CD4-positive, alpha-beta T cell treated with Interleukin-2 at 100 ng/mL for 4 hours (primary cell): ENCODE measurements around the gene CACNA2D3.
"Not testable (repeated sequence)": the region's sequence is repeated elsewhere in the genome, so short reads cannot be mapped to it uniquely, and the experiment has no call there.

ENCODE experiments used
- DNase-seq: peaks from one replicate; pipeline ENCODE4 v3.0.0-alpha.2; 2020; ENCODE audit warnings: low spot score

The CACNA2D3 gene

DNA sequence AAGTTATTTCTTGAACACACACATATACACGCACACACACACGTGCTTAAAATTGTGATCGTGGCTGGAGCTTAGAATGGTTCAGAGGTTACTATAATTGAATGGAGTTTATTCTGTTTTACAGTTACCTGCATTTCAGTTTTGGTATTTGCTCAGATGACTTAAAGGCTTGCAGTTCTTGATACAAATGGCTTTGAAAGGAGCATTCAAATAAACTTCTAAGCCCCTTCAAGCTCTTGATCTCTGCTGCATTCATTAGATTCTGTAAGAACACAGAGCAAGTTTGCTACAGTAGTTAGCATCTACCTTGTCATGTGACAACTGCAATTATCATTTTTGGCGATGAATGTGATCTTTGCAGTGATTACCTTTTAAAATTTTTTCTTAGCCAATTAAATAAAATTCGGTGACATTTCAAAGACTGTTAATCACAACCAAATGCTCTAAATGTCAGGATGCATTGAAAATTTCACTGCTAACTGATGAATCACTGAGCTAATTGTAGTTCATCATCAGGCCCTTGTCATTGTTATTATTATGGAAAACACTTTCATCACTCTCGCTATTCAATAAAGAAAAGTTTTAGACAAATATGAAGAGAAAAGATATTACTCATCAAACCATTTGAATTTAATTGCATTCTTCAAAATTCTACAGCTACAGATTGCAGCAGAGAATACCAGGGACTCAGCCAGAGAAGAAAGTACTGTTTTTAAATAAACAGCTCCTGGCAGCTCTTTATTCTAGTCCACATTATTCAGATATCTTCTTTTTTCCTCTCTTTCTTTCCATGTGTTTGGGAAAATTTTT lies 509.4 kb downstream of the CACNA2D3 start:
- no peak for DNase-seq

DNA sequence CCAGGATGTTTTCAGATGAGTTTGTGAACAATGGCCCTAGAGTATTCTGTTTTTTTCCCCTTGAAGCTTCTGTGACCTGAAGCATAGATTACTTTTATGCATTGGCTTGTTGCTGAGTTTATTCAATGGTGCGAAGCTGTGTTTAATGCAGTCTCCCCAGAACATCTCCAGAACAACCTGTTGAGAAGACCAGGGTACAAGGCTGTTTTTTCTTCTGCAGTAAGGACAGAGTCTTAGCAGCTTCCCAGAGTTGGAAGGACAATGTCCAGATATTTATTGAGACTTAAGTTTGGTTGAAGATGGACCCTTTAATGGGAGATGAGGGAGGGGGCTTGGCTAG lies 509.9 kb downstream of the CACNA2D3 start:
- DNase-seq = no peak

DNA sequence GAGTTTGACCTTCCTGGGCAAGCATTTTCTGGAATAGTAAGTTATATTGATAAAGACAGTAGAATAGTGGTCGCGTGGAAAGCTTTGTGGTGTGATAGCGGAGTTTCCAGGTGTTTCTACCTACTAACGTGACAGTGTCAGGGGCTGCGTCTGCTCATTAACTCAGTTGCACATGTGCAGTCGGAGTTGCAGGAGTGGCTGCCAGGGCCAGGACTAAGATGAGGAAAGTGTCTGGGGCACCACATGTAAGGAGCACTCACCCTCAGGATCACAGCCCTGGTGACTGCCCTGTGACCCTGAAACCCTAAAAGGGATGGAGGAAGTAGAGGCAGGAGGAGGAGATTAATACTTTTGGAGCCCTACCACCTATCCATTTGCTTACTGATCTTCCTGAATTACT lies 510.5 kb downstream of the CACNA2D3 start:
- no peak for DNase-seq

DNA sequence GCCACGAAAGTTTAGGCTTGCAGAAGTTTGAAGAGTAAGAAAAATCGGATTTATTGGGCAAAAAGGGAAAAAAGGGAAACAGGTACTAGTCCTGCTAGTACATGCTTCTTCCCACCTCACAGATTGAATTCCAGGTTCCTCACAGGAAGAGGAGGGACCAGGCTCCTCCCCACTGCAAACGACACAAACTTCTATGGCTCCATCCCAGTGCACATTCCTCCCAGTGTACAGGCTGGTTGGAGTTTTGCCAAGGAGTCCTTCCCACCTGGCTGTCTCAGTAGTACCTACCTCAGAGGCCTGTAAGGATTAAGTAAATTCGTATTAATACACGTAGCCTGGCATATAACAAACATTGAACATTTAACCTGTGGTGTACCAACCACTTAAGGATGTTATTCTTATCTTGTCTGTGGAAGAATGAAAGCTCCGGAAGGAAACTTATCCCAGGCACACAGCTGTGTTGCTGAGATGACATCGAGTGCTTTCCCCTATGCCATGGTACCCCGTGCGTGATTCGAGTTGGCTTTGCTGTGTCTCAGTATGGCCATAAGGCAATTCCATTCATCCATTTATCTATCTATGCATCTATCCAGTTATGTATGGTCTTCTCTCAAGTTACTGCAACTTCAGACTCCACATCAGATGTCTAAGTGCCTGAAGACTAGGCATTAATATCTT lies 511.2 kb downstream of the CACNA2D3 start:
- no peak for DNase-seq

DNA sequence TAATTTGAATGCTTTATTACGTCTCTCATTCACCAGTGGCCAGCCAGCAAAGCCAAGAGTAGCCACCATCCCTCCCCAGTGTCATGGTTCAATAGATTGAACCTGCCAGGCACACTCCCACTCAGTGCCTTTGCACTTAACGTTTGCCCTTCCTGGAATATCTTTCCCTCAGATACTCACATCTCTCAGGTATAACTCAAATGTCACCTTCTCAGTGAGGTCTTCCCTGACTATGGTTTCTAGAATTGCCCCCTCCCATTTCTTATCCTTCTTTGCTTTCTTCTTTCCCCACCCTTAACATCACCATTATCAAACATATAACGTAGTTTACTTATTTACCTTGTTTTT lies 511.7 kb downstream of the CACNA2D3 start:
- no peak for DNase-seq

DNA sequence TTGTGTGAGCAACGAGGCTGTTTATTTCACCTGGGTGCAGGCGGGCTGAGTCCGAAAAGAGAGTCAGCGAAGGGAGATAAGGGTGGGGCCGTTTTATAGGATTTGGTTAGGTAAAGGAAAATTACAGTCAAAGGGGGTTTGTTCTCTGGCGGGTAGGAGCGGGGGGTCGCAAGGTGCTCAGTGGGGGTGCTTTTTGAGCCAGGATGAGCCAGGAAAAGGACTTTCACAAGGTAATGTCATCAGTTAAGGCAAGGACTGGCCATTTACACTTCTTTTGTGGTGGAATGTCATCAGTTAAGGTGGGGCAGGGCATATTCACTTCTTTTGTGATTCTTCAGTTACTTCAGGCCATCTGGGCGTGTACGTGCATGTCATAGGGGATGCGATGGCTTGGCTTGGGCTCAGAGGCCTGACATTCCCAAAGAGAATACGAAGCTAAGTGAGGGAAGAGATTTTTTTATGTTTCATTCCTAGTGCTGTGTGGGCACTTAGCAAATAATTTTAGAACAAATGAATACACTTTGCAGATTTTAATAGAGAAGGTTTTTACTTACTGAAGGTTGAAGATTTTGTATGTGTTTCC lies 517.5 kb downstream of the CACNA2D3 start:
- DNase-seq = not testable (repeated sequence)

DNA sequence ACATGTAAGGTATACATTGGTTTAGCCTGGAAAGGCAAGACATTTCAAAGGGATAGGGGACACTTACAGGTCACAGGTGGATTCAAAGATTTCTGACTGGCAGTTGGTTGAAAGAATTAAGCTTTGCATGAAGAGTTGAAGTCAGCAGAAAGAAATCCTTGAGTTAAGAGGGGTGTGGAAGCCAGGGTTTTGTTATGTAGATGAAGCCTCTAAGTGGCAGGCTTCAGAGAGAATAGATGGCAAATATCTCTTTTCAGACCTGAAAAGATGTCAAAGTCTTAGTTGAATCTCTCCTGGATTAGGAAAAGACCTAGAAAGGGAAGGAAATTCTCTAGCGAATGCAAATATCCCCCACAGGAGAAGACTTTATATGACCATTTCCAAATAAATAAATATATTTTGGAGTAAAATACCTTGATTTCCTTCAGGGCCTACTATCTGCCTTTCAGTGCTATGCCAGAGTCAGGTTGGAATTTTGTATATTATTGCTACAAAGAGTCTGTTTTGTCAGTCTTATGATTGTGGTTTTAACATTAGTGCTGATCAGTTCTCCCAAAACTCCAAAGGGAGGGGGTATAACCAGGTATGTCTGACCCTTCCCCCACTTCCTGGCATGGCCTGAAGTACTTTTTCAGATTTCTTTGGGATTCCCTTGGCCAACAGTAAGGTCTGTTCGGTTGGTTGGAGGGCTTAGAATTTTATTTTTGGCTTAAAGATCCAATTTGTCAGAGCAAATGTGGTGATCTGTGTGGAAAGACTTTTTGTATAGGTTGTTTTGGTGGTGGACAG lies 519.1 kb downstream of the CACNA2D3 start:
- DNase-seq = no peak

DNA sequence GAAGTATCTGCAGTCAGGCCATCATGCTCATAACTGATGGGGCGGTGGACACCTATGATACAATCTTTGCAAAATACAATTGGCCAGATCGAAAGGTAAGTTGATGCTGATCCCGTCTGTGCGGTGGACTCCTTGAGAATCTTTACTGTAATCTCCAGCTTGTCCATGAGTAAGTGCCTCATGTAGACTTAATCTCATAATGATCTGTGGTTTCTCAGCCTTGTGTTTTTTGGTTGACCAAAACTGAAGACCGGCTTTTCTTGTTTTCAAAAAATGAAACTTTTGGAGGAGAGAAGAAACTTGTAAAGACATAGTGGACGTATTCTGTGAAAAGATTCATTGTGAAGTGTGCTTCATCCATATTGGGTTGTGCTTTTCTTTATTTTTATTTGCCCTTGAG lies 519.8 kb downstream of the CACNA2D3 start:
- no peak for DNase-seq

DNA sequence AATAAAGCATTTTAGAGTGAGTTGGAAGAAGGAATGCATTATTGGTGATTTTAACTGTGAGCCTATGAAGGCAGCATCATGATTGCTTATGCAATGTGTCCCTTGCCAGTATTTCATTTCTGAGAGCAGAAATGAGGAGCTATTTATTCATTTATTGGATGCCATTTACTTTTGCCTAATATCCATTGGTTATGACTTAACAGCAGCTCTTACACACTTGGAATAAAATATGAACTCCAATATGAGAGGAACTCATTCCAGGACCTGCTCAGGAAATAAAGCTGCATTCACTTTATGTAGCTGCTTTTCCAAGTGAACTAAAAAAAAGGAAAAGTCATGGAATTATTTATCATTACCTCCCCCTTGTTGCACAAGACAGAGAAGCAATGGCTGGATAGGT lies 525.4 kb downstream of the CACNA2D3 start:
- no peak for DNase-seq

DNA sequence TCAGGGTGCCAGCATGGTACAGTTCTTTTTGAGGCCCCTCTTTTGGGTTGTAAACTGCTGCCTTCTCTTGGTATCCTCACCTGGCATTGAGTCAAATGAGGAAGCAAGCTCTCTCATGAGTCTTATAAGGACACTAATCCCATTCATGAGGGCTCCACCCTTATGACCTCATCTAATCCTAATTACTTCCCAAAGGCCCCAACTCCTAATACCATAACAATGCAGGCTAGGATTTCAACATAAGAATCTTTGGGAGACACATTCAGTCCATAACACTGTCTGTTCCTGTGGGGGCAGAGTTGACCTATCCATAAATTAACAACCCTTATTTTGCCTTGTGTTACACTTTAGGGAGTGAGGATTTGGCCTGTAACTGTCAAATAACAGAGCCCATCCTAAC lies 527.2 kb downstream of the CACNA2D3 start:
- no peak for DNase-seq

DNA sequence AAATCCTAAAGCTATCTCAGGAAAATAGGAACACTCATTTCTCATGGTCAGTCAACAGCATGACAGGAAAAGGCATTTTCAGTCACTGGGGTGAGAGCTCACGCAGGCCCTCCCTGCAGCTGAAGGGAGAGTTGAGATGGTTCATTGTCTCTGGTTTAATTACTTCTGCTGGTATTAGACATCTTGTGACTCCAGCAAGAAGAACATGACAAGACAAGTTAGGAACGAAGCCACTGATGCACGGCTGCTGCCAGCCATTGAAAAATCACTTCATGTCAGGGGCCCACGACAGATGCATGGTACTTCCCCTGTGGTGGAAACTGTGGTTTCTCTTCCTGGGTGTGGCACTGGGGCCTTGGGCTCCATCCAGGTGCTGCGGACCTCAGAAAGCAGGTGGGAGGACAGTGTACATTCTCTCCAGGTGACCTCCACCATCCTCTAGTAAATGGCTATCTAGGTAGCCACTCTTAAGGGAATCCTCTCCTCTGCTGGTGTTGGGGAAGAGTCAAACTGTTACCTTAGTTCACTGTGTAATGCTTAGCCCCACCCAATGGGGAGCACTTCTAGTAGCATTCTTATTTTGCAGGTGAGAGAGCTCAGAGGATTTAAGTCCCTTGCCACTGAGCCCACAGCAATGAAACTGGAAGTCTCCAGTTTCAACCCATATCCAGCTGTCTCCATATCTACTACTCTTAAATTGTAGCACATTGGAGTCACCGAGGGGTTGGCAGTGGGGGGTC lies 531.3 kb downstream of the CACNA2D3 start:
- no peak for DNase-seq

DNA sequence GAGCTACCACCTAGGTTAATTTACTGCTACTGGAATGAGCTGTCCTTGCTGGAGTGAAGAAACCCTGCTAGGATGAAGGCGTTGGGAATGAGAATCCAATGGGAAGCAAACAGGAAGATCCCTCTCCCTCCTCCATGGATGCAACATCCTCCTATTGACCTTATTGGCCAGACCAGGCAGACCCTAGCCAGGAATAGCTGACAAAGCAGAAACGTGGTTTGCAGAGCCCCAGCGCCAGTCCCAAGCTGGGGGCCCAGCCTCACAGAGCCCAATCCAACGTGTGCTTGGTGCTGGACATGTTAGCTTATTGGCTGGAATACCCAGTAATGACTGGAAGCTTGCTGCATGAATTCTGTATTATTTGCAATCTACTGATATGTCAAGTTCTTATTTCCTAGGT lies 532.4 kb downstream of the CACNA2D3 start:
- DNase-seq = no peak

DNA sequence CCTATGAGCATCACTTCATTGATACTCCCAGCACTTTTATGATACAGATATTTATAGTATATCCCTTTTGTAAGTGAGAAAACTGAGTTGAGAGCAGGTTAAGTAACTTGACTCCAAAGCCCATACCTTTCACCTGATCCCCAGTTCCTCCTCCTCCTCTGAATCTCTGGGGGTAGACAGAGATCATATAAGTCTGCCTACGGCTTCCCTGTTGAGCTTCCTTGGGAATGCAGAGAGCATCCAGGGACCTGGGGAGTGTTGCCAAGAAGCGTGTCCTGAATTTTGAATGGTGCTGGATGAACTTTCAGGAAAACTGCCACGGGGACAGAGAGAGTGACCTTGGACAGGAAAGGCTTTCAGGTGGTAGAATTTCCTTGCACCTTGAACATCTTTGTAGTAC lies 537.0 kb downstream of the CACNA2D3 start:
- DNase-seq = no peak

DNA sequence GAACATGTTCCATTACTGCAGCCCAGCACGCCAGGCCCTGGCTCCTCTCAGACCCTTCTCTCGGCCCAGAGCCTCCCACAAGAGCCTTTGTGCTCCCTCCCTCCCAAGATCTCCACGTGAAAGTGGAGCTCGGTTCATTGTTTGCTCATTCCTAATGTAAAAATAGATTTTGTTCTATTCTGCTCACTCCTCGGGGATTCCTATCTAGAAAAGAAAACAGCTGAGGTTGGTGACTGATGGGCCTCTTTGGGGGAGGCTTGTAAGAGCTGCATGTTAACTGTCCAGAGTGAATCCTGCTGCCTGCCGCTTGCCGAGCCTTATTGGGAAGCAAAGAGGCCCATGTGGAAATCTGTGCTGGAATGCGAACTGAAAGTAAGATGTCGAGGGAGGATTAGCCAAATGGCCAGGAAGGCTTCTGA lies 538.4 kb downstream of the CACNA2D3 start:
- no peak for DNase-seq

DNA sequence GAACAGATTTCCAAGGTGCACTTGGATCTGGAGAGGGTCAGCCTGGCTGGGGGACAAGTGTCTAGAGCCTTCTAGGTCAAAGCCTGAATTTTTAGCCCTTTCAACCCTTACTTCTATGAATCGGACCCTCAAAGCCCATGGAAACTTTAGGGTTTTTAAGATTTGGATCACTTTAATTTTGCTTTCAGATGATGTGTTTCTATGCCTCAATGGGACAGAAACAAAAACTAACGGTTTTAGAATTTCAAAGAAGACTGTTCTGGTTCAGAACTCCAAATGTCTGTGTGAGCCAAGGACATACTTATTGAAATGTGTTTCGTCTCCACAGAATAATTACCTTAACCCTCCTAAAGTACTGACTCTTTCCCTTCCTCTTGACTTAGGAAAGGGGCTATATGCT lies 538.8 kb downstream of the CACNA2D3 start:
- no peak for DNase-seq

DNA sequence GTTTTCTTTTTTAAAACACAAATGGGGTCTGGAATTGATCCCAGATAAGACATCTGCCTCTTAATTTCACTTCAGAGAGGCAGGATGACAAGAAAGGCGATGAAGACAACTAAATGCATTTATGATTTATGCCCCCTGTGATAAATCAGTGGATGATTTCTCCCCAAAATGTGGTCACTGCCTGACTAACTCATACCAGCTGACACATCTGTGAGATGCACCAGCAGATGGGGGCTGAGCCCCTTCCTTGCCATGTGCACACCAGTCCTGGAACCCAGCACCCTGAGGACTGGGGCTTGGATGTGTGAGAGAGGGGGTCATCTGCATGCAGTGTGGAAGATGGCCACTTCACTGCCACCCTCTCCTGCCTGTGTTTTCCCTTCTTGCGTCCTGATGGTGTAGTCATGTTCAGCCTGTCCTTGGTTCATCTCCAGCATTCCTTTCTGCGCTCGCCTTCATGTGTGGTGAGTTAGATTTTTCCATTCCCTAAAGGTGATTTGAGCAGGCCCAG lies 541.2 kb downstream of the CACNA2D3 start:
- no peak for DNase-seq

DNA sequence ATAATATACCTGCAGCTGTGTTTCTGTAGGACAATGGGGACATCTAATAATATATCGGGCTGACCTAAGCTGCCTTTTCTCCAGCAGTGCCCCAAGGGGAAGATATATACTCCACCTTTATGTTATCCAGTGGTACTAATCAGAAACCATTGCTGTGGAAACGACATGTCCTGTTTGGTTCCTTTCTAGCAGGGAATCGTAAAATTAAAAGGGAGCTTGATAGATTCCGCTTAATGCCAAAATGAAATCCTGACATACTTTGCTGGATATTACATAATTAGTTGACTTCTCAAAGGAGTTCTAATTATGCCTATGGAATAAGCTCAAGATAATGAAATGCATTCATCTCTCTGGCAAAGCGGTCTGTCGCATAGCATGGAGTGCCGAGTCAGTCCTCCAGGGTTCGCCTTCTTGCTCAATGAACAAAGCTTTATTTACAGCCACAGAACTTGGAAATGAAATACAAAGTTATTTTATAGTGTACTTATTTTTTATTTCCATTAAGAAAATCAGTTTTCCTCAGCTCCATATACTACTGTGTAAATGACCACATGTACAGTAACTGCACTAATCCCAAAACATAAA lies 542.8 kb downstream of the CACNA2D3 start:
- no peak for DNase-seq

DNA sequence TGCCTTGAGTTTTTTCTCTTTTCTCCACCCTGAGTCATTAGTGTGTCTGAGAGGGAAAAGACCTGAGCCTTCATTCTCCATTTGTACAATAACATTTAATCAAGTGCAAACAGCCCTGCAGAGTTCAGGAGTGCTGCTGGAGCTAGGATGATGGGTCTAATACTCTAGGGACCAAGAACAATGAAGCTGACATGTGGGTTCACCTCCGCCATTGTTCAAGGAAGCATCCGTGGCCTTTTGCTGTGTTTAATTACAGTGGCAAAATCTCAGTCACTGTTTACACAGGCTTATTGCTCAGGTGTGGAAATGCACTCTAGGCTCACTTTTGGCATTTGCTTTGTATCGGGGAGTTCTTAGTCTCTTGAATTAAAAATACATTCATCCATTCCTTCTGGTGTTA lies 545.9 kb downstream of the CACNA2D3 start:
- no peak for DNase-seq

DNA sequence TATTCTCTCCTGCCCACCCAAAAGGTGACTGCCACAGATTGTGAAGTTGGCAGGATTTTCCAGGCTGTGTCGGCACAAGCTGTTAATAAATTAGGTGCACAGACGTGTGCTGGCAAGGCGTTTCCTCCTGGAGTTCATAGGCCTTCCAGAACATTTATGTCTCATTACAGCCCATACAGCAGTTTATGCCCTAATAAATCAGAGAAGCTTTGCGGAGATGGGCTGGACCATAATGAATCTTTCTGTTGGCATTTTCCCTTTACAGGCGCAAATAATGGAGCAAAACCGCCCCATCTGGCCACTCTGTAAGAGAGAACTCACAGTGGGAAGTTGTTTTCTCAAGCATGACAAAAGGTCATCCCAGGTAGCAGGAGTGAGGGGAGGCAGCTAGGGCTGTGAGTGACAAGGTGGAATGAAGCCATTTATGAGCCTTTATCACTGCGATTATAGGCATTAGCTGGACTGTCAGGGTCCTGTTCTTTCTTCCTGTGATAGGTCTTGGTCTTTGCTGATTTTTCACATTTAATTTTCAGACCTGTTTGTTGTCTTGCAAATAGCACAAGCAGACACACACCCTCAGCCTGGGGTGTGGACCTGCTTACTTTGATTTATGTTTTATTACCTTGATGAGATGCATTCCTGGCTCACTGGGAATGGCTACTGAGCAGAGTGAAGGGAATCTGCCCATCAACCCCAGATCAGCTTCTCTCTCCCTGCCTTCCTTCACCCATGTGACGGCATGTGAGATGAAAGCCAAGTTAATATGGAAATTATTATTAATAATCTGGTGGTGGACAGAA lies 548.0 kb downstream of the CACNA2D3 start:
- DNase-seq = no peak

DNA sequence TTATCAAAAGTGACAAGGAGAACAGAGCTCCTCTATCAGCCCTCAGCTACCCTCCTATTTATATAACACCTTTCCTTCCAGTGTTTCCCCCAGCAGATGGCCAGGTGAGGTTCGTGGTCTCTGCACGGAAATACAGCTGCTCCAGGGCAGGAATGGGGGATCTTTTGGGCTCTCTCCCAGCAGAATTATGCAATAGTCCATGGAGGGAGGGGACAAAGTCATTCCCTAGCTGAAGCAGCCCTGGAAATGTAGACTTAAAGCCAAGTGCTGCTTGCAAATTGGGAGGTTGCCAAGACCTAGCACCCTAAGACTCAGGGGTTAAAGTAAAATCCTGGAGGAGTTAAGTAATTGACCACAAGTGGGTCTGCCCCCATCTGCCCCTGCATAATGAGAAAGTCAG lies 549.2 kb downstream of the CACNA2D3 start:
- no peak for DNase-seq

DNA sequence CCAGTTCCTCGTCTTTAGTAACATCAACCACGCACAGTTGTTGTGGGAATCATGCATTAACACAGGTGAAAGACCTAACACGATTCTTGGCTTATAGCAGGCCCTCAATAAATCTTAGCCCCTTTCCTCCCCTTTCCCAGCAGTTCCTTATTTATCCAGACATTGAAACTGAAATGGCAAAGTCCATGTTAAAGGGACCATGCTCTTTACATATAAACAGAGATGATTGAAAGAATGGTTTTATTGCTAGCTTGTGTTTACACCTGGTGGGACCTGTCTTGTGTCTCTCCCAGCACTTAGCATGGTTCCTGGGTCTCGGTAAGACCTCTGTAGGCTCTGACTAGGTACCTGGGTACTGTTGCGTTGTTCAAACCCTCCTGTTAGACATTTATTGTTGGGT lies 553.7 kb downstream of the CACNA2D3 start:
- DNase-seq = no peak
